Activated CD8-positive, alpha-beta memory T cell treated with anti-CD3 and anti-CD28 coated beads for 1 hour (primary cell): ENCODE measurements around the gene OR1K1.
"Not testable (repeated sequence)": the region's sequence is repeated elsewhere in the genome, so short reads cannot be mapped to it uniquely, and the experiment has no call there.

Source experiments
- DNase-seq, 2 donors: peaks; one replicate each; pipeline ENCODE4 v3.0.0-alpha.2; 2020; ENCODE audit warnings: low read depth in 1 of 2; ENCODE audit errors: extremely low read depth in 1 of 2

Gene OR1K1, protein sequence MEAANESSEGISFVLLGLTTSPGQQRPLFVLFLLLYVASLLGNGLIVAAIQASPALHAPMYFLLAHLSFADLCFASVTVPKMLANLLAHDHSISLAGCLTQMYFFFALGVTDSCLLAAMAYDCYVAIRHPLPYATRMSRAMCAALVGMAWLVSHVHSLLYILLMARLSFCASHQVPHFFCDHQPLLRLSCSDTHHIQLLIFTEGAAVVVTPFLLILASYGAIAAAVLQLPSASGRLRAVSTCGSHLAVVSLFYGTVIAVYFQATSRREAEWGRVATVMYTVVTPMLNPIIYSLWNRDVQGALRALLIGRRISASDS

DNA sequence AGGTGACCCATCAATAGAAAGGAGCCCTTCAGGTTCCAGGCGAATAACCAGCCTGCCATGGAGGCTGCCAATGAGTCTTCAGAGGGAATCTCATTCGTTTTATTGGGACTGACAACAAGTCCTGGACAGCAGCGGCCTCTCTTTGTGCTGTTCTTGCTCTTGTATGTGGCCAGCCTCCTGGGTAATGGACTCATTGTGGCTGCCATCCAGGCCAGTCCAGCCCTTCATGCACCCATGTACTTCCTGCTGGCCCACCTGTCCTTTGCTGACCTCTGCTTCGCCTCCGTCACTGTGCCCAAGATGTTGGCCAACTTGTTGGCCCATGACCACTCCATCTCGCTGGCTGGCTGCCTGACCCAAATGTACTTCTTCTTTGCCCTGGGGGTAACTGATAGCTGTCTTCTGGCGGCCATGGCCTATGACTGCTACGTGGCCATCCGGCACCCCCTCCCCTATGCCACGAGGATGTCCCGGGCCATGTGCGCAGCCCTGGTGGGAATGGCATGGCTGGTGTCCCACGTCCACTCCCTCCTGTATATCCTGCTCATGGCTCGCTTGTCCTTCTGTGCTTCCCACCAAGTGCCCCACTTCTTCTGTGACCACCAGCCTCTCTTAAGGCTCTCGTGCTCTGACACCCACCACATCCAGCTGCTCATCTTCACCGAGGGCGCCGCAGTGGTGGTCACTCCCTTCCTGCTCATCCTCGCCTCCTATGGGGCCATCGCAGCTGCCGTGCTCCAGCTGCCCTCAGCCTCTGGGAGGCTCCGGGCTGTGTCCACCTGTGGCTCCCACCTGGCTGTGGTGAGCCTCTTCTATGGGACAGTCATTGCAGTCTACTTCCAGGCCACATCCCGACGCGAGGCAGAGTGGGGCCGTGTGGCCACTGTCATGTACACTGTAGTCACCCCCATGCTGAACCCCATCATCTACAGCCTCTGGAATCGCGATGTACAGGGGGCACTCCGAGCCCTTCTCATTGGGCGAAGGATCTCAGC lies at the start of gene OR1K1:
Gene OR1K1 (plus strand): TSS at position 58 of the 995 bp plus-strand sequence. CDS start 0 bp downstream, at position 58.
- DNase-seq: no peak

DNA sequence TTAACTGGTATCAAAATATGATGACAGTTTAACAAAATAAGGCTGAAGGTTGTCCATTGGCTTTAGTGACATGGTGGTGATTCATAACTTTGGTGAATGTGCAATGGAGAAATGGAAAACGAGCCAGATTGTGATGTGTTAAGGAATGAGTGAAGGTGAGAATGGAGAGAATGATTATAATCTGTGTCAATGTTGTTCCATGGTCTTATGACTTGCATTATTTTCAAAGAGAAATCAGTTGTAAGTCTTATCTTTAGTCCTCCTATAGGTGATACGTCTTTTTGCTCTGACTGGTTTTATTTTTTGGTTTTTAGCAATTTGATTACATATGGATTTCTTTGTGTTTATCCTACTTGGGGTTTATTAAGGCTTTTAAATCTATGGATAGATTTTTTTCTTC lies 45.1 kb upstream of the OR1K1 start:
- no peak for DNase-seq

DNA sequence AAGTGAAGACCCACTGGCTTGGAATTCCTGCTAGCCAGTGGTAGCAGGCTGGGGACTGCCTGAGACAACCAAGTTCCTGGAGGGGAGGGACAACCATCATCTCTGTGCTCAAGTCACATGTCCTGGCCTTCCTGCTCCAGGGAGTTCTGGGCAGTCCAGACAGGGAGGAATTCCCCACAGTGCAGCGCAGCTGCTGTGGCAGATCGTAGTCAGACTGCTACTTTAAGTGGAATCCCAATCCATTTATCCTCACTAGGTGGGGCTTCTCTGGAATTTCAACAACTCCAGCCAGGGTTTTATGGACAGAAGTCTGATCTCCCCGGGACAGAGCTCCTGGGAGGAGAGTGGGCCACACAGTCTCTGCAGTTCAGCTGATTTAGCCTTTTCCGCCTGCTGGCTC lies 32.1 kb upstream of the OR1K1 start:
- DNase-seq: no peak

DNA sequence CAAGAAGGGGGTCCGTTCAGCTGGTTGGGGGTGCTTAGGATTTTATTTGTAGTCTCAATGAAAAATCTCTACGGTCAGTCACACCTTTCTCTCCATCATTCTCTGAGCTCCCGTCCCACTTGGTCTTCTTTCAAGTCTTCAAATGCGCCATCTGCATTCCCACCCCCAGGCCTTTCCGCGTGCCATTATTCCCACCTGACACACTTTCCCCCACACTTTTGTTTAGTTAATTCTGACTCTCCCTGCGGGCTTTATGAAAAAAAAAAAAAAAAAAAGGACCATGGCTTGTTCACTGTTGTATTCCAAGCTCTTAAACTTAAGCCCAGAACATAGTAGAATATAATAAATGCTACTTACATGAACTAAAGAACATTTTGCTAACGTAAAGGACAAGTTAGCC lies 22.9 kb upstream of the OR1K1 start:
- no peak for DNase-seq

DNA sequence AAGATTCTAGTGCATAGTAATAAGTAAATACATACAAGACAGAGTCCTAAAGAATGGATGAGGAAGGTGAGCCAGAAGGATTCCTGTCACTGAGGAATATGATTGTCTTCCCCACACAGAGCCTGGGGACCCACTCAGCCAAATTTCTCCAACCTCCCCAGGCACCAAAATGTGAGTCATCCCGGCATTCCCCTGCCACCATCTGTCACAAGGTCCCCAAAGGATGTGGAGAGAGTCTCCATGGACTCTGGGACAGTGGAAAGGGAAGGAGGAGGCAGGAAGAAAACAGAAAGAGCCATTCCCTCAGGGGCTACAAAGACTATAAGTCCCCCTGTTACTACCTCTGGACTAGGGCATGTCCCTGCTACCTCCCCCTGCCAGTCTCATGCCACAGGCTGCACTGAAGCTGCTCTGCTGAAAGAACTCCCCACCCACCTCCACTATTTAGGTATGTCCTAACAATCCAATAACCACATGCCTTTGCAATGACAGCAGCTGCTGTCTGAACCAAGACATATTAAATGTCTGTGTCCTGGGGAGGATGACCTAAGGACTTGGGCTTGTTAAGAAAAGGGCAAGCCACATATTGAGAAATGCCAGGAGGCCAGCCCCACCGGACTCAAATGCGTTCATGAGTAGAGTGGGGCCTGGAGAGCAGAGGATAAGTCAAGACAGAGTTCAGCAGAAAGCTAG lies 21.8 kb upstream of the OR1K1 start:
- no peak for DNase-seq

DNA sequence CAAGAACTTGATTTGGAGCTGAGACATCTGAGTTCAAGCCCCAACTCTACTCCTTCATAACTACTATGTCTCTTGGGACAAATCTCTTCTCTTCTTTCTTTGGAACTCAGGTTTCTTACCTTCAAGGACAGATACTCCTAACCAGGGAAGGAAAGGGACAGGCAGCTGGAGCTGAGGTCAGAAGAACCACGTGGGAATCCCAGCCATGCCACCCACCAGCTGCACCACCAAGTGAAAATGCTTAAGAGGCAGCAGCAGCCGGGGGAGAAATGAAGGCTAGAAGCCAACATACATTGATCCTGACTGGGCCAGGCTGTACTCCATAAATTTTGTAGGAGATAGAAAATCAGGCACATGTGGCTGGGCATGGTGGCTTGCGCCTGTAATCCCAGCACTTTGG lies 20.7 kb upstream of the OR1K1 start:
- no peak for DNase-seq

DNA sequence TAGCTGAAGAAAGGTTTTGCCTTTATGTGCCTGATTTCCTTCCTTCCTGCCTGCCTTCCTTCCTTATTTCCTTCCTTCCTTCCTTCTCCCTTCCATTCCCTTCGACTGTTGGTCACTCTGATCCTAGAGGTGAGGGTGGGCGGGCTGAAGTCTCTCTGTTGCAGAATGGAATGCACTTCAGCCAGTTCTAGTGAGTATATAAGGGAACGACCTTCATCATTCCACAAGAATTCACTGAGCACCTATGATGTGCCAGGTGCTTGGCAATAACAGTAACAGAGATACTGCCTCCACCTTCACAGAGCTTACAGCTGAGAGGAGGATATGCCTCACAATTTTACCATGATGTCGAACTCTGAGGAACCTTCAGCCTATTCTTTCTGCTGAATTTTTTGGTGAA lies 19.9 kb upstream of the OR1K1 start:
- no peak for DNase-seq

DNA sequence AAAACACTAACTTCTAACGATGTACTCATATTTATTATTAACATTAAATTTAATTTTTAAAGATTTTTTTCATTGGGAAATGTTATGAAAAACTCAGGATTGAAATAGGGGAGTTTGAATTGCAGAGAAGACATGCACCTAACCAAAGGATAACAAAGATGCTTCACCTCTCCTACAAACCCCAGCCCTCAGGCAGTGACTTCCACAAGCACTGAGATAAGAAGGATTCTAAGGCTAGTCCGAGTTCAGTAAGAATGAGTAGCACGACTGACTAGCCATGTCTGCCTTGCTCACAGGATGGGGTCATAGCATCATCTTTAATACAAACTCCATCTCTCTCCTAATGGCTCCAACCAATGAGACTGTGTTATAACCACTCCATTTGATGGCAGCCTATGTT lies 18.3 kb upstream of the OR1K1 start:
- DNase-seq: no peak

DNA sequence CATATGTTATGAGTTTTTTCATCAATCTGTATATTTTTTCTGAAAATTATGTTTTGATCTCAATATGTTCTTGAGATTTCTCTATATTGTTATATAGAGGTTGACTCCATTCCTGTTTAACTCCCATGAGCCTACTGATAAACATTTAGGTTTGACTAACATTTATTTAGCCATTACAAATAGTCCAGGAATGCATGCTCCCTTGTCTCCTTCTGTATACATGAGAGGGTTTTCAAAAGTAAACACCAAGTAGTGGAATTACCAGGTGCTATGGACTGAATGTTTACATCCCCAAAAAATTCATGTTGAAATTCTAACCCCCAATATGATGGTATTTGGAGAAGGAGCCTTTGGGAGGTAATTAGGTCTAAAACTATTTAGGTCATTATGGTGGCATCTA lies 14.7 kb upstream of the OR1K1 start:
- no peak for DNase-seq

DNA sequence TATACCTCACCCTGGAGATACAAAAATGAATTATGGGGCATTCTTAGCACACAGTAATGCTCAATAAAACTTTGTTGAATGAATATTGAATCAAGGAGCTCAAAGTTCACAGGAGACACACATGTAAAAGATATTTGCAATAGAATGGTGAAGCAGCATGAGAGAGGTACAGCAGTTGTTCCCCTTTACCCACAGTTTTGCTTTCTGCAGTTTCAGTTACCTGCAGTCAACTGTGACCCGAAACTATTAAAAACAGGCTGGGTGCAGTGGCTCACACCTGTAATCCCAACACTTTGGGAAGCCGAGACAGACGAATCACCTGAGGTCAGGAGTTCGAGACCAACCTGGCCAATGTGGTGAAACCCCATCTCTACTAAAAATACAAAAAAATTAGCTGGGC lies 13.6 kb upstream of the OR1K1 start:
- DNase-seq: no peak

DNA sequence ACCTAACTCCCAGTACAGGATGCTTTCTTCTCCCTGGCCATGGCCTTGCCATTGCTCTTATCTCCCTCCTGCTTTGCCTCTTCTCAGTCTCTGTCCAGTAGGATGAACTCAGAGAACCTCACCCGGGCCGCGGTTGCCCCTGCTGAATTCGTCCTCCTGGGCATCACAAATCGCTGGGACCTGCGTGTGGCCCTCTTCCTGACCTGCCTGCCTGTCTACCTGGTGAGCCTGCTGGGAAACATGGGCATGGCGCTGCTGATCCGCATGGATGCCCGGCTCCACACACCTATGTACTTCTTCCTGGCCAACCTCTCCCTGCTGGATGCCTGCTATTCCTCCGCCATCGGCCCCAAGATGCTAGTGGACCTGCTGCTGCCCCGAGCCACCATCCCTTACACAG lies 11.1 kb upstream of the OR1K1 start, which contains the start of gene OR5C1:
Gene OR5C1 (plus strand): TSS at position 103 of the 400 bp plus-strand sequence. CDS start 0 bp downstream, at position 103.
- DNase-seq: no peak

DNA sequence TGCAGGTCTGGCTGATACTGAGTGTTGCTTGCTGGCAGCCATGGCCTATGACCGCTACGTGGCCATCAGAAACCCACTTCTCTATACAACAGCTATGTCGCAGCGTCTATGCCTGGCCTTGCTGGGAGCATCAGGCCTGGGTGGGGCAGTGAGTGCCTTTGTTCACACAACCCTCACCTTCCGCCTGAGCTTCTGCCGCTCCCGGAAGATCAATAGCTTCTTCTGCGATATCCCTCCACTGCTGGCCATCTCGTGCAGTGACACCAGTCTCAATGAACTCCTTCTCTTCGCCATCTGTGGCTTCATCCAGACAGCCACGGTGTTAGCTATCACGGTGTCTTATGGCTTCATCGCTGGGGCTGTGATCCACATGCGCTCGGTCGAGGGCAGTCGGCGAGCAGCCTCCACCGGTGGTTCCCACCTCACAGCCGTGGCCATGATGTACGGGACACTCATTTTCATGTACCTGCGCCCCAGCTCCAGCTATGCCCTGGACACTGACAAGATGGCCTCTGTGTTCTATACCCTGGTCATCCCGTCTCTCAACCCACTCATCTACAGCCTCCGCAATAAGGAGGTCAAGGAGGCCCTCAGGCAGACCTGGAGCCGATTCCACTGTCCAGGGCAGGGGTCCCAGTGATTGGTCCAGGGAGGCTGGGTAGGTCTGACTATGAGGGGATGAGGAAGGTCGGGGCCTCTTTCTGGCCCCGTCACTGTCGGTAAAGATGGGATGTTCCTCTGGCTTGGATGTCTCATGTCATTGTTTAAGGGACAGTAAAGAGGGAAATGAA lies 10.5 kb upstream of the OR1K1 start:
- no peak for DNase-seq

DNA sequence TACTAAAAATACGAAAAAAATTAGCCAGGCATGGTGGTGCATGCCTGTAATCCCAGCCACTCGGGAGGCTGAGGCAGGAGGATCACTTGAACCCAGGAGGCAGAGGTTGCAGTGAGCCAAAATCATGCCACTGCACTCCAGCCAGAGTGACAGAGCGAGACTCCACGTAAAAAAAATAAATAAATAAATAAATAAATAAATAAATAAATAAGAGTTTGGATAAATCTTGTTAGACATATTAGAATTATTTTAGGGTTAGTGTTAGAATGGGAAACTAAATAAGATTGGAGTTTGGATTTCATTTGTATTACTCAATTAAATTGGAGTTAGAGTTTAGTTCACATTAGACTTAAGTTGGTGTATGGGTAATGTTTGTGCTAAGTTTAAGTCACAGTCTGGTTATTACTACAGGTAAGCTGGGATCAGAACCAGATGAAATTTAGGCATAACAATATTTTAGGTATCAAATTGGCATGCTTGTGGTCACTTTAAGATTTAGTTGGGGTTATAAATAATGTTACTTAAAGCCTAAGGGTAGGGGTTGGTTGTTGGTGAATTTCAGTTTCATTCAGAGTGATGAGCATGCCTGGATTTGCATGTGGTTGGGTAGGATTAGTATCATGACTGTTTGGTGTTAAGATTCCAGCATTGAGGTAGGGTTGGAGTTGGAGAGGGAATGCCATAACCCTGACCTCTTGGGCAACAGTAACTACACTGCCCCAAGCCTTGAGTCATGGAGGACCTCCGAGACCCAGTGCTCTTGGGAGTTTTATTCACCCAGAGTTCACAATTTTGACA lies 7.9 kb upstream of the OR1K1 start:
- no peak for DNase-seq

DNA sequence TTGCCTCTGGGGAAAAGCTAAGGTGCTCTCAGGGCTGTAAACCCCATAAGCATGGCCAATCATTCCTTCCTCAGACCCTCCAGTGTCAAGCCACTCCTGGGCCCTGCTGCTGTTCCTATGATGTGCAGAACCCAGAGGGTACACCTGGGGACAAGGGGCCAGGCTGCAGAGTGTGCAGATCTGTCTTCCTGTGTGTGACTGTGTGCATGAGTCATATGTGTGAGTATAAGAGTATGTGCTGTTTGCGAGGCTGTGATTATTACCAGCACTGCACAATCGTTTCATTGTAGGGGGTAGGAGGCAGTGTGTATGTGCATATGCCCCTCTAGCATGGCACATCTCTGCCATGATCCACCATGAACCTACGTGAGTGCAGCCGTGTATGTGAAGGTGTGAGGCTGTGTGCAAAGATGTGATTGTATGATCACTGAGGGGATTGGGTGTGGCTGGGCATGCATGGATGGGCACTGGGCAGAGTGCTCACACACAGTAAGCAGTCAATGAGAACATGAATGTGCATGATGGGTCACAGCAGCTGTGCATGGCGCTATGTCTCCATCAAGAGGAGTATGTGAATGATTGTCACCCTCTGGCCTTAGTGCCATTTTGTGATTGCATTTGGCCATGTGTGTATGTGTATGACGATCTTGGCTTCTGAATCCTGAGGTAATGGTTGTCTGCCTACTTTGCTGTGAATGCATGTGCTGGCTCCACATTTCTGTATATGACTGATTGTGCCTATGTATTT lies 2.4 kb upstream of the OR1K1 start:
- no peak for DNase-seq

DNA sequence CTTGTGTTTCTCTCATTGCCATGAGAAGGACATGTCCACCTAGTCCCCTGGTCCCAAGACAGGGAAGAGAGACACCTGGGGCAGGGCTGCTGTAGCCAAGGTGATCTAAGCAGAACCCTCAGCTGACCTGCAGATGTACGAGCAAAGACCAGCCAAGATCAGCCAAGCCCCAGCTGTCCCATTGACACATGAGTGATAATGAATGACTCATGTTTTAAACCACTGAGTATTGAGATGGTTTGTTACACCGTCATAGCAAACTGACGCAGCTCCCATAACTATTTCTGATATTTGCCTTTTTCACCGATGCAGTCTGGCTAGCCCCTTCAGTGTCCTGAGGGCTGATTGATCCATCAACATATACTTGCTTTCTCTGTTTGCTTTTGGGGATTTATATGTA lies 6.7 kb downstream of the OR1K1 start:
- DNase-seq: no peak

DNA sequence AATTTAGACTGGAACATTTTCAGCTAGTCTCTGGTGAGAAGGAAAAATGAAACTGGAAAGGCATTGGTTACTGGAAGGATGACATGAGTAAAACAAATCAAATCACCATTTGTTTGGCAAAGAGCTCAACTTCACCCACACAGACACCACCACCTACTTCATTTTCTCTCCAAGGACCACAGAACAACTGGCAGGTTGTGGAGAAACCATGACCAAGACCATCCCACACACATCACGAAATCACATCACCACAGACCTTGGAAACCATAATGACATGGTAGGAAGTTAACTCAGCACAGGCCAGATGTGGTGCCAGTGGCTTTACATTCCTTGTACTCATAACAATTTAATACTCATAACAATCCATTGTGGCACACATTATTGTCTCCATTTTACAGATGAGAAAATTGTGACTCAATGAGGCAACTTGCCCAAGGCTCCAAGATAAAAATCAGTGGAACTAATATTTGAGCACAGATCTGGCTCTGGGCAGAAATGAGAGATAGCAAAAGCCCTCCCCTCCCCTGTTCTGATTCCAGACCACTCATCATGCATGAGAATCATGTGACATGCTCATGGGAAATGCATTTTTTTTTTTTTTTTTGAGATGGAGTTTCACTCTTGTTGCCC lies 7.5 kb downstream of the OR1K1 start:
- DNase-seq: no peak

DNA sequence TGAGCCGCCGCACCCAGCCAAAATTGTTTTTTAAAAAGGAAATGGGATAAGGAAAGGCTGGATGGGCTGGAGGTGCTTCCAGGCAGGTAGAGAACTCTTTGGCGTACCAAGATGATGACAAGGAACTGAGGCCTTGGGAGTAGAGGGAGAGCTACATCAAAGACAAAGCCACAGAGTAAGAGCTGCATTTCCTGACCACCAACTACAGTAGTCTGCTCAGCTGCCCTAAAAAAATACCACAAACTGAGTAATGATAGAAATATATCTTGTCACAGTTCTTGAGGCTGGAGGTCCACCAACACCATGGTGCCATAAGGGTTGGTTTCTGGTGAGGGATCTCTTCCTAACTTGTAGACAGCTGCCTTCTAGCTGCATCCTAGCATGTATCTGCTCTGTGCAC lies 8.2 kb downstream of the OR1K1 start:
- DNase-seq: no peak

DNA sequence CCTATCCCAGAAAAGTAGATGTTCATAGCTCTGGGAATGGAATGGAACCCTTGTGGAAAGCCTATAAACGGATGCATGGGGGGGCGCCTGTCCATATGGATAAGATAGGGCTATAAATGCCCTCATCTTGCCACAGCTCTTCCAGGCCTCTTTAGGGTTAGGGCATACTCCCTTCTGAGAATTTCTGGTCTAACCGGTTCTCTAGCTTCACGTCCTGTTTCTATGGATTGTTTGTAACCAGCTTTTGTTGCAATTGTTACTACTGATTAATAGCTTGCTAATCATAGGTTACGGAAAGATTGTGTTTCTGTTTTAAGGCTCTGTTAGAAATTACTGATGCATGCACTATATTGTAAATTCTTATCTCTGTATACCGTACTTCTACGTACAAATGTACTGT lies 9.3 kb downstream of the OR1K1 start:
- DNase-seq: not testable (repeated sequence)
